Activated T-helper 2 cell treated with anti-CD3 and anti-CD28 coated beads, Interferon-gamma antibody, Interleukin-2, Interleukin-4, amounts not matched to agents 10 μg/mL and 5 μg/mL and 100 μg/mL, durations not matched to agents 14 hours and 24 hours and 36 hours (primary cell): ENCODE results near the gene SERPINB4. TPM values are rescaled to one million over a fixed set of nuclear protein-coding genes. Genes with fewer than 3 reads are reported as not detected.
"Not testable (repeated sequence)": the region's sequence is repeated elsewhere in the genome, so short reads cannot be mapped to it uniquely, and the experiment has no call there.

Experiments
- DNase-seq: peaks from one replicate; pipeline ENCODE4 v3.0.0; 2021; ENCODE audit warnings: low spot score
- H3K27ac Mint-ChIP-seq: one replicate; pipeline ENCODE4 v1.8.0; 2021; ENCODE audit warnings: mixed read lengths
- H3K27me3 Mint-ChIP-seq: one replicate; pipeline ENCODE4 v1.8.0; 2021; ENCODE audit warnings: low read depth, mixed read lengths
- H3K36me3 Mint-ChIP-seq: one replicate; pipeline ENCODE4 v1.8.0; 2021; ENCODE audit warnings: low read depth, mixed read lengths
- H3K4me1 Mint-ChIP-seq: one replicate; pipeline ENCODE4 v1.8.0; 2021; ENCODE audit warnings: low read depth, mixed read lengths
- H3K4me3 Mint-ChIP-seq: one replicate; pipeline ENCODE4 v1.8.0; 2021; ENCODE audit warnings: low read depth, mild to moderate bottlenecking, moderate library complexity, mixed read lengths
- H3K9me3 Mint-ChIP-seq: one replicate; pipeline ENCODE4 v1.8.0; 2021; ENCODE audit warnings: mixed read lengths
- intact Hi-C: fragments of 100-400 bp; cut with micrococcal nuclease; formaldehyde crosslinking; loops from one replicate; pipeline ENCODE4 v1.15.1; 2023
- total RNA-seq: library from RNA; stranded (reverse); gene quantifications from 2 replicates; pipeline ENCODE4 v1.2.3, GENCODE V29; 2022

Gene SERPINB4
- total RNA-seq, result not detected in 2 replicates

GRCh38 chr18:63644142-63644541, at the start of gene SERPINB4:
Gene SERPINB4, minus strand, starts transcription at chr18:63644256. Its CDS starts 679 bp downstream, at chr18:63643577.
- H3K27me3 Mint-ChIP-seq, DNase-seq: not testable (repeated sequence)

GRCh38 chr18:63689064-63689463, 45.0 kb upstream of the SERPINB4 start:
- H3K4me3 Mint-ChIP-seq, result no peak overlapping the region
- no peaks in the 10 kb centered on the region for H3K27me3 Mint-ChIP-seq
- H3K9me3 Mint-ChIP-seq, result no peaks in the 10 kb centered on the region
- no peaks in the 10 kb centered on the region for H3K36me3 Mint-ChIP-seq
- intact Hi-C loops, result no loop called here
- no peak for DNase-seq
- no peak overlapping the region for H3K27ac Mint-ChIP-seq
- no peaks in the 10 kb centered on the region for H3K4me1 Mint-ChIP-seq

More at GRCh38 chr18:63644142-63644541, at the start of gene SERPINB4:
- H3K36me3 Mint-ChIP-seq, H3K9me3 Mint-ChIP-seq, H3K4me1 Mint-ChIP-seq, H3K4me3 Mint-ChIP-seq, H3K27ac Mint-ChIP-seq, intact Hi-C loops: not testable (repeated sequence)

- Mint-ChIP-seq H3K9me3 (no peaks in the 10 kb centered on the region), H3K27ac (no peak overlapping the region), H3K27me3 (no peaks in the 10 kb centered on the region), H3K4me1 (no peaks in the 10 kb centered on the region), H3K4me3 (no peak overlapping the region), H3K36me3 (no peaks in the 10 kb centered on the region)
- no peak for DNase-seq
- intact Hi-C loops, result no loop called here
These were observed 42.8 kb upstream of the SERPINB4 start for GRCh38 chr18:63686871-63687270.

- DNase-seq, result no peak
- H3K4me1 Mint-ChIP-seq, result no peaks in the 10 kb centered on the region
- no peaks in the 10 kb centered on the region for H3K27me3 Mint-ChIP-seq
- no peak overlapping the region for H3K4me3 Mint-ChIP-seq
- H3K27ac Mint-ChIP-seq, result no peak overlapping the region
- no peaks in the 10 kb centered on the region for H3K36me3 Mint-ChIP-seq
- no peaks in the 10 kb centered on the region for H3K9me3 Mint-ChIP-seq
- intact Hi-C loops, result no loop called here
These were observed 40.7 kb upstream of the SERPINB4 start for GRCh38 chr18:63684718-63685117.

GRCh38 chr18:63683890-63684289, 39.8 kb upstream of the SERPINB4 start:
- Mint-ChIP-seq H3K9me3 (no peaks in the 10 kb centered on the region), H3K4me3 (no peak overlapping the region), H3K4me1 (no peaks in the 10 kb centered on the region), H3K36me3 (no peaks in the 10 kb centered on the region), H3K27ac (no peak overlapping the region), H3K27me3 (no peaks in the 10 kb centered on the region)
- intact Hi-C loops, result no loop called here
- no peak for DNase-seq

- no peaks in the 10 kb centered on the region for H3K4me1 Mint-ChIP-seq
- no peak overlapping the region for H3K27ac Mint-ChIP-seq
- no peaks in the 10 kb centered on the region for H3K27me3 Mint-ChIP-seq
- intact Hi-C loops, result no loop called here
- no peaks in the 10 kb centered on the region for H3K9me3 Mint-ChIP-seq
- no peaks in the 10 kb centered on the region for H3K36me3 Mint-ChIP-seq
- DNase-seq, result no peak
- no peak overlapping the region for H3K4me3 Mint-ChIP-seq
These were observed 39.1 kb upstream of the SERPINB4 start for GRCh38 chr18:63683152-63683551.

- Mint-ChIP-seq H3K4me3 (no peak overlapping the region), H3K27ac (no peak overlapping the region), H3K4me1 (no peaks in the 10 kb centered on the region), H3K9me3 (no peaks in the 10 kb centered on the region), H3K36me3 (no peaks in the 10 kb centered on the region), H3K27me3 (no peaks in the 10 kb centered on the region)
- intact Hi-C loops, result no loop called here
- no peak for DNase-seq
These were observed 37.6 kb upstream of the SERPINB4 start for GRCh38 chr18:63681449-63682340.

GRCh38 chr18:63679820-63680606, 36.0 kb upstream of the SERPINB4 start:
- H3K36me3 Mint-ChIP-seq, result no peaks in the 10 kb centered on the region
- intact Hi-C loops, result no loop called here
- no peak overlapping the region for H3K27ac Mint-ChIP-seq
- no peak overlapping the region for H3K4me3 Mint-ChIP-seq
- DNase-seq, result no peak
- H3K4me1 Mint-ChIP-seq, result no peaks in the 10 kb centered on the region
- H3K27me3 Mint-ChIP-seq, result no peaks in the 10 kb centered on the region
- no peaks in the 10 kb centered on the region for H3K9me3 Mint-ChIP-seq

- Mint-ChIP-seq H3K36me3 (no peaks in the 10 kb centered on the region), H3K27ac (no peak overlapping the region), H3K9me3 (no peaks in the 10 kb centered on the region), H3K4me1 (no peaks in the 10 kb centered on the region), H3K27me3 (no peaks in the 10 kb centered on the region), H3K4me3 (no peak overlapping the region)
- no peak for DNase-seq
- intact Hi-C loops, result no loop called here
These were observed 33.6 kb upstream of the SERPINB4 start for GRCh38 chr18:63677500-63678225.

- intact Hi-C loops, result no loop called here
- Mint-ChIP-seq H3K27me3 (no peaks in the 10 kb centered on the region), H3K4me3 (no peak overlapping the region), H3K4me1 (no peaks in the 10 kb centered on the region), H3K9me3 (no peaks in the 10 kb centered on the region), H3K36me3 (no peaks in the 10 kb centered on the region), H3K27ac (no peak overlapping the region)
- DNase-seq, result no peak
These were observed 32.7 kb upstream of the SERPINB4 start for GRCh38 chr18:63676526-63677323.

GRCh38 chr18:63664571-63664970, 20.5 kb upstream of the SERPINB4 start:
- peaks cover 4% of the 10 kb centered on the region for H3K9me3 Mint-ChIP-seq
- H3K4me1 Mint-ChIP-seq, result no peaks in the 10 kb centered on the region
- no peaks in the 10 kb centered on the region for H3K36me3 Mint-ChIP-seq
- H3K27ac Mint-ChIP-seq, result no peak overlapping the region
- no peak overlapping the region for H3K4me3 Mint-ChIP-seq
- H3K27me3 Mint-ChIP-seq, result no peaks in the 10 kb centered on the region
- intact Hi-C loops, result no loop called here
- DNase-seq, result no peak

GRCh38 chr18:63661750-63662149, 17.7 kb upstream of the SERPINB4 start, which contains the start of gene SERPINB3:
Gene SERPINB3, minus strand, starts transcription at chr18:63661893. Its CDS starts 677 bp downstream, at chr18:63661216.
- H3K27me3 Mint-ChIP-seq, H3K4me1 Mint-ChIP-seq, intact Hi-C loops, DNase-seq, H3K36me3 Mint-ChIP-seq, H3K4me3 Mint-ChIP-seq, H3K9me3 Mint-ChIP-seq, H3K27ac Mint-ChIP-seq: not testable (repeated sequence)
